Measurements from ENCODE around the gene MYH13.
"Not testable (repeated sequence)": the region's sequence is repeated elsewhere in the genome, so short reads cannot be mapped to it uniquely, and the experiment has no call there.

The MYH13 gene

GRCh38 chr17:10295728-10296343 lies 77.0 kb downstream of the MYH13 start:
- TF ChIP-seq, protein P1, sequence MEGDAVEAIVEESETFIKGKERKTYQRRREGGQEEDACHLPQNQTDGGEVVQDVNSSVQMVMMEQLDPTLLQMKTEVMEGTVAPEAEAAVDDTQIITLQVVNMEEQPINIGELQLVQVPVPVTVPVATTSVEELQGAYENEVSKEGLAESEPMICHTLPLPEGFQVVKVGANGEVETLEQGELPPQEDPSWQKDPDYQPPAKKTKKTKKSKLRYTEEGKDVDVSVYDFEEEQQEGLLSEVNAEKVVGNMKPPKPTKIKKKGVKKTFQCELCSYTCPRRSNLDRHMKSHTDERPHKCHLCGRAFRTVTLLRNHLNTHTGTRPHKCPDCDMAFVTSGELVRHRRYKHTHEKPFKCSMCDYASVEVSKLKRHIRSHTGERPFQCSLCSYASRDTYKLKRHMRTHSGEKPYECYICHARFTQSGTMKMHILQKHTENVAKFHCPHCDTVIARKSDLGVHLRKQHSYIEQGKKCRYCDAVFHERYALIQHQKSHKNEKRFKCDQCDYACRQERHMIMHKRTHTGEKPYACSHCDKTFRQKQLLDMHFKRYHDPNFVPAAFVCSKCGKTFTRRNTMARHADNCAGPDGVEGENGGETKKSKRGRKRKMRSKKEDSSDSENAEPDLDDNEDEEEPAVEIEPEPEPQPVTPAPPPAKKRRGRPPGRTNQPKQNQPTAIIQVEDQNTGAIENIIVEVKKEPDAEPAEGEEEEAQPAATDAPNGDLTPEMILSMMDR (IDR thresholded peaks at IDR 0.05; ENCODE audit: control insufficient read depth, extremely low read depth, insufficient read depth) = peak; percentile 84
- peak; percentile 46 for DNase-seq (ENCODE audit: low read depth)
- H3K4me3 ChIP-seq (ENCODE audit: low read depth, low read length) = no peak overlapping the region

GRCh38 chr17:10294180-10294579 lies 78.6 kb downstream of the MYH13 start:
- no peak for DNase-seq (ENCODE audit: low read depth)
- no peak overlapping the region for H3K4me3 ChIP-seq (ENCODE audit: low read depth, low read length)
- TF ChIP-seq, protein P1 (IDR thresholded peaks at IDR 0.05; ENCODE audit: control insufficient read depth, extremely low read depth, insufficient read depth) = no peak

GRCh38 chr17:10292057-10292937 lies 80.5 kb downstream of the MYH13 start:
- H3K4me3 ChIP-seq (ENCODE audit: low read depth, low read length) = no peak overlapping the region
- no peak for DNase-seq (ENCODE audit: low read depth)
- TF ChIP-seq, protein P1 (IDR thresholded peaks at IDR 0.05; ENCODE audit: control insufficient read depth, extremely low read depth, insufficient read depth) = no peak

DNA sequence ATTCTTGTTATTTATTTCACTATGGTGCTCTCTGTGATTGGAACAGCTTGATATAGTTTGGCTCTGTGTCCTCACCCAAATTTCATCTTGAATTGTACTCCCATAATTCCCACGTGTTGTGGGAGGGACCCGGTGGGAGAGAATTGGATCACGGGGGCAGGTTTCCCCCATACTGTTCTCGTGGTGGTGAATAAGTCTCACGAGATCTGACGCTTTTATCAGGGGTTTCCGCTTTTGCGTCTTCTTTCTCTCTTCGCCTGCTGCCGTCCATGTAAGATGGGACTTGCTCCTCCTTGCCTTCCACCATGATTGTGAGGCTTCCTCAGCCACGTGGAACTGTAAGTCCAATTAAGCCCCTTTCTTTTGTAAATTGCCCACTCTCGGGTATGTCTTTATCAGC lies 81.2 kb downstream of the MYH13 start:
- DNase-seq (ENCODE audit: low read depth); H3K4me3 ChIP-seq (ENCODE audit: low read depth, low read length): not testable (repeated sequence)

DNA sequence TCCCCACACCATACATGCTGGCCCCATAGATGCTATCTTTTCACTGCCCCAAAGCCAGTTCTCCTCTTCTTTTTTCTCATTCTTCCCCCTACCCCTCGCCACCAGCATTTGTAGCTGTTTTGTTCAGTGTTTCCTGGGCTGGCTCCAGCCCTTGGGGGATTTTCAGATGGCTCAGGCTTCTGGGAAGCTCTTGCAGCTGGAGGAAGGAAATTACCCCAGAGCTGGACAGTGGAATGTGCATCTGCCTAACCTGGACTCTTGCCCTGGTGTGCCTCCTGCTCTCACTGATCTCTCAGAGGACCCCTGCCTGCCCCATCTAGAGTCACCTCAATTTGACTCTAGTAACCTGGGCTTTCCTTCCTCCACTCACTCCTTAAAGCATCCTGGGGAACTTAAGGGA lies 82.8 kb downstream of the MYH13 start:
- H3K4me3 ChIP-seq (ENCODE audit: low read depth, low read length) = no peak overlapping the region
- TF ChIP-seq, protein P1 (IDR thresholded peaks at IDR 0.05; ENCODE audit: control insufficient read depth, extremely low read depth, insufficient read depth) = no peak

GRCh38 chr17:10286324-10286723 lies 86.5 kb downstream of the MYH13 start:
- no peak overlapping the region for H3K4me3 ChIP-seq (ENCODE audit: low read depth, low read length)
- DNase-seq (ENCODE audit: low read depth) = no peak
- TF ChIP-seq, protein P1 (IDR thresholded peaks at IDR 0.05; ENCODE audit: control insufficient read depth, extremely low read depth, insufficient read depth) = no peak

More for the DNA sequence above, 82.8 kb downstream of the MYH13 start:
- no peak for DNase-seq (ENCODE audit: low read depth)

DNA sequence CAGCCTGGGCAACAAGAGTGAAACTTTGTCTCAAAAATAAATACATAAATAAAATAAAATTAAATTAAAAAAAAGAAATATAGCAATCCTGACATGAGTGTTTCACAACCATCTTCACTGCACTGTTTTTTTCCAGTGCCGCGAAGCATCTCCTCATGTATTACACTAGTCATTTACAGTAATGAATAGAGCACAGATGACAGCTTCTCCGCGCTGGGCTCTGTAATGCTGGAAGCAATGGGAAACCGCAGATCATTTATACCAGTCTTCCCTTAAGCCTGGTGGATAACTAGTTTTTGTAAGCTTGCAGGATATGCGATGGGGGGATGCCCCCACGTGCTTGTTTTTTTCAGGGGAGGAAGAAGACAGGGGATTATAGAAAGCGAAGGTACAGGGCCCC lies 86.9 kb downstream of the MYH13 start:
- no peak overlapping the region for H3K4me3 ChIP-seq (ENCODE audit: low read depth, low read length)
- DNase-seq (ENCODE audit: low read depth) = no peak
- TF ChIP-seq, protein P1 (IDR thresholded peaks at IDR 0.05; ENCODE audit: control insufficient read depth, extremely low read depth, insufficient read depth) = no peak
